Activated naive CD8-positive, alpha-beta T cell treated with anti-CD3 and anti-CD28 coated beads for 36 hours (primary cell): Measurements from ENCODE around the gene PTRHD1. TPM values are rescaled to one million over a fixed set of nuclear protein-coding genes. Genes with fewer than 3 reads are reported as not detected.

Source experiments
- DNase-seq: peaks from one replicate; pipeline ENCODE4 v3.0.0; 2021
- H3K27ac Mint-ChIP-seq: one replicate; pipeline ENCODE4 v1.8.0; 2022; ENCODE audit warnings: mild to moderate bottlenecking, moderate library complexity, mixed read lengths
- H3K27me3 Mint-ChIP-seq: one replicate; pipeline ENCODE4 v1.8.0; 2022; ENCODE audit warnings: mild to moderate bottlenecking, mixed read lengths
- H3K36me3 Mint-ChIP-seq: one replicate; pipeline ENCODE4 v1.8.0; 2021; ENCODE audit warnings: mild to moderate bottlenecking, mixed read lengths
- H3K4me1 Mint-ChIP-seq: one replicate; pipeline ENCODE4 v1.8.0; 2021; ENCODE audit warnings: mixed read lengths
- H3K4me3 Mint-ChIP-seq: one replicate; pipeline ENCODE4 v1.8.0; 2022; ENCODE audit warnings: mild to moderate bottlenecking, moderate library complexity, mixed read lengths
- H3K9me3 Mint-ChIP-seq: one replicate; pipeline ENCODE4 v1.8.0; 2022; ENCODE audit warnings: mixed read lengths
- total RNA-seq, 2 experiments: library from RNA; stranded (reverse); gene quantifications; one replicate each; pipeline ENCODE4 v1.2.3, GENCODE V29; 2021

PTRHD1 gene
- total RNA-seq, 2 experiments from 2014 or later, result 23.8 to 27.5 TPM

- Mint-ChIP-seq H3K9me3 (no peaks in the 10 kb centered on the region), H3K4me3 (no peak overlapping the region), H3K27me3 (no peaks in the 10 kb centered on the region), H3K27ac (no peak overlapping the region), H3K36me3 (peaks cover 13% of the 10 kb centered on the region), H3K4me1 (peaks cover 6% of the 10 kb centered on the region)
- DNase-seq, result no peak
Measured at GRCh38 chr2:24766609-24767008, 26.6 kb downstream of the PTRHD1 start.

- Mint-ChIP-seq H3K36me3 (peaks cover 9% of the 10 kb centered on the region), H3K27me3 (no peaks in the 10 kb centered on the region), H3K4me1 (peaks cover 6% of the 10 kb centered on the region), H3K4me3 (no peak overlapping the region), H3K27ac (no peak overlapping the region), H3K9me3 (no peaks in the 10 kb centered on the region)
- DNase-seq, result no peak
Measured at GRCh38 chr2:24763843-24764242, 29.3 kb downstream of the PTRHD1 start.

- peaks cover 4% of the 10 kb centered on the region for H3K36me3 Mint-ChIP-seq
- H3K4me1 Mint-ChIP-seq, result peaks cover 6% of the 10 kb centered on the region
- H3K4me3 Mint-ChIP-seq, result no peak overlapping the region
- no peak for DNase-seq
- H3K27ac Mint-ChIP-seq, result no peak overlapping the region
- H3K27me3 Mint-ChIP-seq, result no peaks in the 10 kb centered on the region
- H3K9me3 Mint-ChIP-seq, result no peaks in the 10 kb centered on the region
Measured at GRCh38 chr2:24762518-24762917, 30.7 kb downstream of the PTRHD1 start.

GRCh38 chr2:24761866-24762265 lies 31.3 kb downstream of the PTRHD1 start:
- Mint-ChIP-seq H3K4me1 (peaks cover 6% of the 10 kb centered on the region), H3K27ac (no peak overlapping the region), H3K36me3 (peaks cover 4% of the 10 kb centered on the region), H3K27me3 (no peaks in the 10 kb centered on the region), H3K4me3 (no peak overlapping the region), H3K9me3 (no peaks in the 10 kb centered on the region)
- DNase-seq, result no peak

- Mint-ChIP-seq H3K4me1 (no peaks in the 10 kb centered on the region), H3K27ac (no peak overlapping the region), H3K27me3 (no peaks in the 10 kb centered on the region)
Measured at GRCh38 chr2:24756789-24757188, 36.4 kb downstream of the PTRHD1 start.

GRCh38 chr2:24754985-24755705 lies 38.0 kb downstream of the PTRHD1 start:
- Mint-ChIP-seq H3K27ac (no peak overlapping the region), H3K4me3 (no peak overlapping the region)

More at GRCh38 chr2:24756789-24757188, 36.4 kb downstream of the PTRHD1 start:
- H3K36me3 Mint-ChIP-seq, result no peaks in the 10 kb centered on the region
- DNase-seq, result no peak
- no peaks in the 10 kb centered on the region for H3K9me3 Mint-ChIP-seq
- H3K4me3 Mint-ChIP-seq, result no peak overlapping the region

GRCh38 chr2:24749069-24749691 lies 44.0 kb downstream of the PTRHD1 start:
- DNase-seq, result no peak
- no peak overlapping the region for H3K27ac Mint-ChIP-seq
- no peak overlapping the region for H3K4me3 Mint-ChIP-seq

More at GRCh38 chr2:24754985-24755705, 38.0 kb downstream of the PTRHD1 start:
- Mint-ChIP-seq H3K9me3 (no peaks in the 10 kb centered on the region), H3K27me3 (no peaks in the 10 kb centered on the region), H3K4me1 (no peaks in the 10 kb centered on the region), H3K36me3 (no peaks in the 10 kb centered on the region)
- no peak for DNase-seq

GRCh38 chr2:24747299-24747698 lies 45.9 kb downstream of the PTRHD1 start:
- no peak for DNase-seq
- Mint-ChIP-seq H3K4me3 (no peak overlapping the region), H3K27me3 (no peaks in the 10 kb centered on the region), H3K27ac (no peak overlapping the region), H3K9me3 (no peaks in the 10 kb centered on the region), H3K36me3 (peaks cover 7% of the 10 kb centered on the region), H3K4me1 (peaks cover 11% of the 10 kb centered on the region)

More at GRCh38 chr2:24749069-24749691, 44.0 kb downstream of the PTRHD1 start:
- Mint-ChIP-seq H3K9me3 (no peaks in the 10 kb centered on the region), H3K36me3 (peaks cover 4% of the 10 kb centered on the region), H3K4me1 (peaks cover 2% of the 10 kb centered on the region), H3K27me3 (no peaks in the 10 kb centered on the region)

GRCh38 chr2:24745825-24746224 lies 47.4 kb downstream of the PTRHD1 start:
- Mint-ChIP-seq H3K27ac (no peak overlapping the region), H3K9me3 (no peaks in the 10 kb centered on the region), H3K27me3 (no peaks in the 10 kb centered on the region), H3K4me1 (peaks cover 13% of the 10 kb centered on the region), H3K4me3 (no peak overlapping the region), H3K36me3 (peaks cover 11% of the 10 kb centered on the region)
- no peak for DNase-seq

- peaks cover 13% of the 10 kb centered on the region for H3K4me1 Mint-ChIP-seq
- peaks cover 11% of the 10 kb centered on the region for H3K36me3 Mint-ChIP-seq
- no peaks in the 10 kb centered on the region for H3K27me3 Mint-ChIP-seq
- no peak for DNase-seq
- H3K4me3 Mint-ChIP-seq, result no peak overlapping the region
- no peak overlapping the region for H3K27ac Mint-ChIP-seq
- no peaks in the 10 kb centered on the region for H3K9me3 Mint-ChIP-seq
Measured at GRCh38 chr2:24744356-24744755, 48.8 kb downstream of the PTRHD1 start.

- H3K36me3 Mint-ChIP-seq, result peaks cover 11% of the 10 kb centered on the region
- H3K27ac Mint-ChIP-seq, result no peak overlapping the region
- no peaks in the 10 kb centered on the region for H3K9me3 Mint-ChIP-seq
- H3K4me1 Mint-ChIP-seq, result peaks cover 13% of the 10 kb centered on the region
- DNase-seq, result no peak
- H3K4me3 Mint-ChIP-seq, result no peak overlapping the region
- H3K27me3 Mint-ChIP-seq, result no peaks in the 10 kb centered on the region
Measured at GRCh38 chr2:24743924-24744323, 49.3 kb downstream of the PTRHD1 start.

GRCh38 chr2:24742730-24743129 lies 50.5 kb downstream of the PTRHD1 start:
- Mint-ChIP-seq H3K27me3 (no peaks in the 10 kb centered on the region), H3K36me3 (peaks cover 11% of the 10 kb centered on the region)

GRCh38 chr2:24740142-24740541 lies 53.0 kb downstream of the PTRHD1 start:
- Mint-ChIP-seq H3K4me1 (peaks cover 13% of the 10 kb centered on the region), H3K36me3 (peaks cover 7% of the 10 kb centered on the region), H3K4me3 (no peak overlapping the region), H3K27ac (no peak overlapping the region), H3K27me3 (no peaks in the 10 kb centered on the region), H3K9me3 (no peaks in the 10 kb centered on the region)
- no peak for DNase-seq

More at GRCh38 chr2:24742730-24743129, 50.5 kb downstream of the PTRHD1 start:
- no peaks in the 10 kb centered on the region for H3K9me3 Mint-ChIP-seq
- no peak overlapping the region for H3K4me3 Mint-ChIP-seq
- H3K27ac Mint-ChIP-seq, result no peak overlapping the region
- DNase-seq, result no peak
- H3K4me1 Mint-ChIP-seq, result peaks cover 13% of the 10 kb centered on the region
